ENCODE data around the gene TBC1D19.
A peak's percentile ranks its signal among the peaks of the same experiment; 100 is the strongest.

The TBC1D19 gene

GRCh38 chr4:26584725-26585124 is 841 bp downstream of the TBC1D19 start:
- TF ChIP-seq ZNF70 (CRISPR knock-in tag; IDR thresholded peaks at IDR 0.05) (peak; percentile 42; the same call in 1 of the 2 replicates), TSHZ2 (CRISPR knock-in tag; IDR thresholded peaks at IDR 0.05) (no peak)
- no peak for ATAC-seq

- no peak for ATAC-seq
- TF ChIP-seq ZC3H10 (CRISPR knock-in tag; IDR thresholded peaks at IDR 0.05) (no peak), ZNF70 (CRISPR knock-in tag; IDR thresholded peaks at IDR 0.05) (no peak), ZFP30 (CRISPR knock-in tag; IDR thresholded peaks at IDR 0.05) (no peak), TSHZ2 (CRISPR knock-in tag; IDR thresholded peaks at IDR 0.05) (no peak), GLIS3 (CRISPR knock-in tag; IDR thresholded peaks at IDR 0.05) (no peak), TOX (CRISPR knock-in tag; IDR thresholded peaks at IDR 0.05; ENCODE audit: borderline replicate concordance) (no peak), CSRNP3 (CRISPR knock-in tag; IDR thresholded peaks at IDR 0.05) (no peak), BACH2 (CRISPR knock-in tag; IDR thresholded peaks at IDR 0.05; ENCODE audit: borderline replicate concordance) (no peak), SNAI2 (CRISPR knock-in tag; IDR thresholded peaks at IDR 0.05) (no peak), RARB (CRISPR knock-in tag; IDR thresholded peaks at IDR 0.05) (no peak), TCF4 (CRISPR knock-in tag; IDR thresholded peaks at IDR 0.05; ENCODE audit: borderline replicate concordance) (no peak), POU6F1 (CRISPR knock-in tag; IDR thresholded peaks at IDR 0.05; ENCODE audit: borderline replicate concordance, low read depth) (no peak), ZNF565 (CRISPR knock-in tag; conservative IDR thresholded peaks at IDR 0.05; ENCODE audit: low read depth) (no peak), OSR1 (CRISPR knock-in tag; IDR thresholded peaks at IDR 0.05) (no peak), PPARA (CRISPR knock-in tag; IDR thresholded peaks at IDR 0.05; ENCODE audit: borderline replicate concordance) (no peak), ZNF8 (CRISPR knock-in tag; IDR thresholded peaks at IDR 0.05) (no peak)
Measured at GRCh38 chr4:26589705-26590104, 5.8 kb downstream of the TBC1D19 start.

GRCh38 chr4:26590639-26591038 is 6.8 kb downstream of the TBC1D19 start:
- no peak for ATAC-seq
- TF ChIP-seq GLIS3 (CRISPR knock-in tag; IDR thresholded peaks at IDR 0.05), result no peak
- no peak for TF ChIP-seq PPARA (CRISPR knock-in tag; IDR thresholded peaks at IDR 0.05; ENCODE audit: borderline replicate concordance)
- TF ChIP-seq TOX (CRISPR knock-in tag; IDR thresholded peaks at IDR 0.05; ENCODE audit: borderline replicate concordance), result no peak
- TF ChIP-seq ISL1 (CRISPR knock-in tag; IDR thresholded peaks at IDR 0.05), result no peak
- no peak for TF ChIP-seq PATZ1 (CRISPR knock-in tag; IDR thresholded peaks at IDR 0.05; ENCODE audit: borderline replicate concordance)
- TF ChIP-seq RARB (CRISPR knock-in tag; IDR thresholded peaks at IDR 0.05), result no peak
- TF ChIP-seq ZFP30 (CRISPR knock-in tag; IDR thresholded peaks at IDR 0.05), result no peak
- TF ChIP-seq OSR1 (CRISPR knock-in tag; IDR thresholded peaks at IDR 0.05), result no peak
- no peak for TF ChIP-seq ZC3H10 (CRISPR knock-in tag; IDR thresholded peaks at IDR 0.05)
- no peak for TF ChIP-seq CSRNP3 (CRISPR knock-in tag; IDR thresholded peaks at IDR 0.05)
- TF ChIP-seq ZNF565 (CRISPR knock-in tag; conservative IDR thresholded peaks at IDR 0.05; ENCODE audit: low read depth), result no peak
- no peak for TF ChIP-seq ZNF8 (CRISPR knock-in tag; IDR thresholded peaks at IDR 0.05)
- TF ChIP-seq CSDC2 (CRISPR knock-in tag; IDR thresholded peaks at IDR 0.05), result no peak
- TF ChIP-seq BACH2 (CRISPR knock-in tag; IDR thresholded peaks at IDR 0.05; ENCODE audit: borderline replicate concordance), result no peak
- no peak for TF ChIP-seq ESRRG (CRISPR knock-in tag; IDR thresholded peaks at IDR 0.05)
- no peak for TF ChIP-seq TCF4 (CRISPR knock-in tag; IDR thresholded peaks at IDR 0.05; ENCODE audit: borderline replicate concordance)
- no peak for TF ChIP-seq ZNF70 (CRISPR knock-in tag; IDR thresholded peaks at IDR 0.05)
- no peak for TF ChIP-seq CREB5 (CRISPR knock-in tag; IDR thresholded peaks at IDR 0.05; ENCODE audit: low read depth)
